KMS-11 (cell line): Measurements from ENCODE around the gene EIF3J.

Source experiments
- H2AFZ ChIP-seq: fragments of 200-600 bp; sonication (generic); 2 replicates; pipeline ENCODE4 v1.6.1; 2016; ENCODE audit warnings: antibody characterized with exemption, mixed run types, low read depth
- H3K27ac ChIP-seq: fragments of 200-600 bp; sonication (generic); 2 replicates; pipeline ENCODE4 v1.6.1; 2016; ENCODE audit warnings: mild to moderate bottlenecking, mixed run types
- H3K27me3 ChIP-seq: fragments of 200-600 bp; sonication (generic); 2 replicates; pipeline ENCODE4 v1.6.1; 2017; ENCODE audit warnings: mild to moderate bottlenecking, low read depth, mixed run types, moderate library complexity; ENCODE audit not compliant: insufficient read depth
- H3K36me3 ChIP-seq: fragments of 200-600 bp; sonication (generic); 2 replicates; pipeline ENCODE4 v1.6.1; 2017; ENCODE audit warnings: mild to moderate bottlenecking, mixed run types; ENCODE audit not compliant: insufficient read depth
- H3K4me1 ChIP-seq: fragments of 200-600 bp; sonication (generic); 2 replicates; pipeline ENCODE4 v1.6.1; 2016; ENCODE audit warnings: mild to moderate bottlenecking, low read depth, mixed run types; ENCODE audit not compliant: poor library complexity, severe bottlenecking
- H3K4me2 ChIP-seq: fragments of 200-600 bp; sonication (generic); 2 replicates; pipeline ENCODE4 v1.7.0; 2016; ENCODE audit warnings: mild to moderate bottlenecking, mixed run types
- H3K4me3 ChIP-seq: fragments of 200-600 bp; sonication (generic); IDR thresholded peaks from 2 replicates; pipeline ENCODE4 v1.6.1; 2017; ENCODE audit warnings: low read depth, low read length, mixed read lengths; ENCODE audit not compliant: insufficient read depth
- H3K79me2 ChIP-seq: fragments of 200-600 bp; sonication (generic); 2 replicates; pipeline ENCODE4 v1.6.1; 2016; ENCODE audit warnings: low read depth, mixed run types; ENCODE audit not compliant: insufficient read depth
- H3K9ac ChIP-seq: fragments of 200-600 bp; sonication (generic); 2 replicates; pipeline ENCODE4 v1.6.1; 2016; ENCODE audit warnings: mild to moderate bottlenecking, mixed run types
- H4K20me1 ChIP-seq: fragments of 200-600 bp; sonication (generic); 2 replicates; pipeline ENCODE4 v1.6.1; 2016; ENCODE audit warnings: mild to moderate bottlenecking, mixed run types; ENCODE audit not compliant: insufficient read depth
- CTCF ChIP-seq: fragments of 200-600 bp; sonication (generic); conservative IDR thresholded peaks from 2 replicates; pipeline ENCODE4 v1.6.1; 2017; ENCODE audit warnings: low read depth, mild to moderate bottlenecking, antibody characterized with exemption, low read length, moderate library complexity, mixed read lengths

The EIF3J gene

DNA sequence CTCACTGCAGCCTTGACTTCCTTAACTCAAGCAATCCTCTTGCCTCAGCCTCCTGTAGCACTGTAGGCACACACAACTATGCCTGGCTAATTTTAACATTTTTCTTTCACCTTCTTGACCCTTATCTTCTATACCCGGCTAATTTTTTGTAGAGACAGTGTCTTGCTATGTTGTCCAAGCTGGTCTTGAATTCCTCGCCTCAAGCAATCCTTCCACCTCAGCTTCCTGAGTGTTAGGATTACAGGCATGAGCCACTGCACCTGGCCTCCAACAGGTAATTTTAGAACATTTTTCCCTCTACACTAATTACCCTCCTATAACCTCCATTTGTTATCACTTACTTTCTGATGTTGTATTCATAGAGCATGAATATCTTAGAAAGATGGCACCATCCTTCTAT lies 66.2 kb downstream of the EIF3J start:
- Histone ChIP-seq H3K4me3 (no peak overlapping the region), H3K79me2 (no peaks in the 10 kb centered on the region), H3K36me3 (peaks cover under 1% of the 10 kb centered on the region; the same call in 1 of the 2 replicates), H3K4me1 (peaks cover 8% of the 10 kb centered on the region), H4K20me1 (no peaks in the 10 kb centered on the region), H2AFZ (no peak overlapping the region), H3K9ac (no peak overlapping the region), H3K27me3 (no peaks in the 10 kb centered on the region), H3K27ac (no peak overlapping the region), H3K4me2 (no peak overlapping the region)
- TF ChIP-seq CTCF: no peak

- Histone ChIP-seq H3K27me3 (no peaks in the 10 kb centered on the region), H3K27ac (no peak overlapping the region), H3K79me2 (no peaks in the 10 kb centered on the region), H3K9ac (no peak overlapping the region), H2AFZ (no peak overlapping the region), H4K20me1 (no peaks in the 10 kb centered on the region), H3K4me3 (no peak overlapping the region), H3K36me3 (peaks cover 6% of the 10 kb centered on the region; the same call in 1 of the 2 replicates), H3K4me1 (no peaks in the 10 kb centered on the region), H3K4me2 (no peak overlapping the region)
- TF ChIP-seq CTCF: no peak
Measured at GRCh38 chr15:44606740-44607139, 69.8 kb downstream of the EIF3J start.
